UCSD-AML1 (cell line): Measurements from ENCODE around the gene ZAP70.

Source experiments
- DNase-seq: peaks from one replicate; lab custom pipeline; 2025; ENCODE audit not compliant: unreplicated experiment; lab: John Stamatoyannopoulos, UW

ZAP70 gene

GRCh38 chr2:97747716-97748115 lies 34.3 kb downstream of the ZAP70 start:
- no peak for DNase-seq

- DNase-seq = no peak
Measured at GRCh38 chr2:97749581-97749980, 36.2 kb downstream of the ZAP70 start.

GRCh38 chr2:97750017-97750416 lies 36.6 kb downstream of the ZAP70 start:
- DNase-seq = no peak

GRCh38 chr2:97751752-97752151 lies 38.4 kb downstream of the ZAP70 start:
- no peak for DNase-seq

GRCh38 chr2:97752342-97753334 lies 39.3 kb downstream of the ZAP70 start:
- no peak for DNase-seq

DNA sequence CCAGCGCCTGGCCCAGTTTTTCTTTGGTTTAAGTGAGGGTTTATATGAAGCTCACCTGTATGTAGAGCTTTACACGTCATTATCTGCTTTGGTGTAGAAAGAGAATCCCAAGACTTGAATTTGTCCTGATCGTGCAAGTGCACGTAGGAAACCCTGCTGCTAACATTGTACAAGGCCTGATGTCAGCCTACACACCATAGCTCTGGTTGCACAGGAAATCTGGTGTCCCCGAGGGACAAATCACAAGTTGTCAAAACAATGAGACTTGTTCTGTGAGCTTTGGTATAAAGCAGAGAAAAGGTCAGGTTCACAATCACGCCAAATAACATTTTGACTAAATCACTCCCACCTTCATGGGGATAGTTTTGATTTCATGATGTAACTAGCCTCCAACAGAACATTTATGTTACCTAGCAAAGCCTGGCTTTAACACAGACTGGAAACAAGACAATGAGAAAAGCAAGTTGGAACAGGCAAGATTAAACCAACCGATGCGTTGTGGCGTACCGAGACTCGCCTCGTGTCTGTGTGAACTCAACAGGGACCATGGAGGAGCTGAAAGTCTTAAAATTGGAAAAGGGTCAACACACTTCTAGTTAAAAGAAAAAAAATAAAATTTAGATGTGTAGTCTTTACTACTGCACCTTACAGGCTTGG lies 41.4 kb downstream of the ZAP70 start:
- DNase-seq = no peak

- no peak for DNase-seq
Measured at GRCh38 chr2:97755491-97755890, 42.1 kb downstream of the ZAP70 start.

DNA sequence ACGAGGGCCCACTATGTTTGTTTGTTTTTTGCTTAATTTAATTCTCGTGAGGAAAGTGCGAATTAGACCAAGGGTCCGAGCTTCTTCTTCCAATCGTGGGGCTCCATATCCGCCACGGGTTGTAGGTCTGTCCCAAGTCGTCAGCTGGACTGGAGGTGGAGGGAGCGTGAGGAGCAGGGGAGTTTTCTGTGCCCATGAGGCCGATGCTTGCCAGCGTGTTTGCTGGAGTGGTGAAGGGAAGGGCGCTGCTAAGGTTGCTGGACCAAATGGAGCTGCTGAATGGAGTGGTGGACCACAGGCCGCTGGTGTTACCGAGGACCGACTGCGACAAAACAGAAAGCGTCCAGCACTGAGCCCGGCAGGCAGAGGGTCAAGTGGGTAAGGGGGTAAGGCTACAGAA lies 43.7 kb downstream of the ZAP70 start:
- no peak for DNase-seq

DNA sequence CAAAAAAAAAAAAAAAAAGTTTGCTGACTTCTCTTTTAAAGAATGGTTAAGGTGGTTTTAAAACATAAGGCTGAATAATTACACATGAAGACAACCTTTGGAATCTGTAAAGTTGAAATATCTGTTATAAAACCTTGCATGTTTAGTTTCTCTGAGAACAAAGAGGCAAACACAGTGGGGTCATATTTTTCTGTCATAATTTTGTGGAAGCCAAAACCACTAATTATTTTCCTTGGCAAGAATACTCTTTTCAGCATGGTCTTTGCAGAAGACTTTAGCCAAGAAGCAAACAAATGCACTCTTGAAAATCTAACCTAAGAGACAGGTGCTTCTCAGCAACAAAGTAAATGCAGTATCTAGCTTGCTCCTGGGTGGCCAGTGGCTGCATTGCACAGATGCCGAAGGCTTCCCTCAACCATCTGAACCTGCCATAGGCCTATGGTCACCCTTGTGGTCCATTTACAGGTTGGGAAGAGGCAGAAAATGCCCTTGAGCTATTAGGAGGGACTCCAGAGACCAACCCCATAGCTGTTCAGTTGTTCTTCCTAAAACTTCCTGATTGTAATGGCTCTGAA lies 44.8 kb downstream of the ZAP70 start:
- DNase-seq = no peak

DNA sequence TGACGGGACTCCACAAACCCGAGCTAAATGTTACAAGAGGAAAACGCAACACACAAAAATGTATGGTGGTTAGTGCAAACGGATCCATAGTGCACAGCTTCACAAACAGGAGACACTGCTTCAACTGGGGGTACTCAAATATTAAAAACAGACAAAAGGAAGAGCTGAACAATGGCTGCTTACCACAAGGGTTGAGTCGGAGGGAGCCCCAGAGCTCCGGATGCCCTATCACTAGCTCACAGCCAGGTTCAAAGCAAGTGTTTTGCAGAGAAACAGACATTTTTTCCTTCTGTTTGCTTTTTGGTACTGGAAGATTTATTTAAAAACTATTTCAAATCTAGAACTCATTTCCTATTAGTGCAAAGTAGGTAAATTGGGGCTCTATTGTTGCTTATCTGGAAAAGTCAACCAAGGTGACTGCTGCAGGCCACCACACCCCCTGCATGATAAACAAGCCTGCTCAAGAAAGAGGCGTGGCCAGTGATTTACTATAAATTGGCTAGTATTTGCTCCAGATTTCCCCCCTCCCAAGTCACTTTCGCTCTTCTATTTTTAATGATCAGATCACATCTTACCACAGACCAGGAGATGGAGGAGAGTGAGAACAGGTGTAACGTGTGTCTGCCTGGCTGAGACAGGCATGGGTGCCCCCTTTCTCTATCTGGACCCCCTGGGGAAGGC lies 46.5 kb downstream of the ZAP70 start:
- no peak for DNase-seq

GRCh38 chr2:97760480-97761049 lies 47.2 kb downstream of the ZAP70 start:
- no peak for DNase-seq

- DNase-seq = peak; percentile 82
Measured at GRCh38 chr2:97761192-97761591, 47.8 kb downstream of the ZAP70 start.

DNA sequence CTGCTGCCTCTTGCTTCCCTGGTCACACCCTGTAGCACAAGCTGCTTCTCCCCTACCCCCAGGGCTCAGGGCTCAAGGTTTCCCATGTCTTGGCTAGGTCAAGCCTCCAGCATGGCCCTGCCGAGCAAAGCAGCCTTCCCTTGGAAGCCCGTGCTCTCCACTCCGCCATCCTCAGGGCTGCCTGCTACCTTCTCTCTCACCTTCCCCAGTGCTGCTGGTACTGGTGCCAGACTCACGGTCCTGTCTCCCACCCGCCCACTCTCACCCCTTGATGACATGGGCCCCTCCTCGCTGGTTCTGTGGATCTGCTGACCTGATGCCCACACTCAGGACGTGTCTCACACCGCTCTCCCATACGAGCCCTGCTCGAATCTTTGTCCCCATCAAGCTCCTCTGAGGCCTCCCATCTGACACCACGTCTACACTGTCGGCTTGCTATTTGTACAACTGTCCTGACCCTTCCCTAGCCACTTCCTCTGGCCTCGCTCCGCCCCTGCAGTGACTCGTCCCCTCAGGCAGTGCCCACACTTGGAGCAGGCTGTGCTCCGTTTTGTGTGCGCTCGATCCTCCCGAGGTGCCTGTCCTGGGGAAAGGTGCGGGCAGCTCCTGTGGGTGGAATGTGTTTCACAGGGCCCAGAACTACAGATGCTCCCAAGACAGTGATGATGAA lies 49.9 kb downstream of the ZAP70 start:
- no peak for DNase-seq

DNA sequence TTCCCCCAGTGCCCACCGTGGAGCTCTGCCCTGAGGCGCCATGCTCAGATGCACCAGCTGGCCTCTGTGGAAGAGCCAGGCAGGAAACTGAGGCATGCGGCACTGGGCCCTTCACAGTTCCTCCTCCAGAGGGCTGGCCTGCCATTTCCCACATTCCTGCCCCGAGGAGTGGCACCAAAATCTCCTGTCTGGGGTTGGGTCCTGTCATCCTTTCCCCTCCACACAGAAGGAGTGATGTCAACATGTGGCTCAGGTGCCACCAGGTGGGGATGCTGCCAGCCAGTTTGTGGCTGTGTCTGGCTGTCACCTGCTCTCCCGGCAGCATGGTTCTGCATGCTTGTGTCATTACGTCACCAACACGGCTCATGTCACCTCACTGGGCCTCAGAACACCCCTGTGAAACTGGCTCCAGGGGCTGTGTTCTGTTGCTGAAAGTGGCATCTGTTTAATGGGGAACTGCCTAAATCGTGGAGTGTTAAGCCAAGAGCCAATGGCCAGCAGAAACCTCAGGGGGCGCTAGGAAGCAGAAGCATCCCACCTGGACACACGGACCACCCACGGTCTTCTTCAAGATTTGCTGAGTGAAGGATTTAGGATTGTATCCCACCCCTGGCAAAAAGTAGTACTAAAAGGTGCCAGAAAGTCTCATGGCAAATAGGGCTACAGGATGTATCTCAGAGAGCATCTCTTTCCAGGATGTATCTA lies 51.3 kb downstream of the ZAP70 start:
- no peak for DNase-seq

GRCh38 chr2:97765933-97766332 lies 52.6 kb downstream of the ZAP70 start:
- DNase-seq = no peak

DNA sequence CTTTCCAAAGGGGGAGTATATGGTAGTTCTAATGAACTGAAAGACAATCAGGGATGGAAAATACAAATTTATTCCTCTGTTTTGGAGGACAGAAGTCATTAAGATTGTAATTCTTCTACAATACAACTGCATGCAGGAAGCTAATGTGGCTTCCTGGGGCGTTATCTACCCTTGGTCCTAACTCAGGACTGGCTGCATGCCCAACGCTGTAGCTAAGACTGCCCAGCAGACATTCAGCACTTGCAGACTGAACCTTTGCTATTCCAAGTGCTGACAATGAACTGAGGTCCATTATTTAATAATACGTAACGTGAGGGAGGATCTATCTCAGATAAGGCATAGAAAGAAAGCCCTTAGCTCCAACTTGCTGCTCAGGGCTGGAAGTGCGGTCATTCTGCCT lies 53.2 kb downstream of the ZAP70 start:
- no peak for DNase-seq

GRCh38 chr2:97769308-97769707 lies 55.9 kb downstream of the ZAP70 start:
- no peak for DNase-seq

DNA sequence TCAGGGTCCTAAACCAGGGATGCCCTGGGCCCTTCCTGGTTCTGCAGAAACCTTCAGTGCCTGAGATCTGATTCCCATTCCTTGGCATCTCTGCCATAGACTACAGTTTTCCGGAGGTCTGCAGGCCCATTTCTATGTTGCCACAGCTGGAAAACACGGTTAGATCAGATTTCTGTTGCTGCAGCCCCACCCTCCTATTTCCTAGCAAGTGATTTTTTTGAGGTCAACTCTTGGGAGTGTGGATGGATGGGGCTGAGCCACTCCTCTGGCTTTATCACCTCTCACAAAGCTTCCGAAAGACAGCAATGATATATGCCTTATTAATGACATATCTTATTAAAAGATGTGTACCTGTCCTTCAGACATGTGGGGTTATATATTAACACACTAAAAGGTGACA lies 56.3 kb downstream of the ZAP70 start:
- no peak for DNase-seq

GRCh38 chr2:97770445-97770844 lies 57.1 kb downstream of the ZAP70 start:
- DNase-seq = no peak

DNA sequence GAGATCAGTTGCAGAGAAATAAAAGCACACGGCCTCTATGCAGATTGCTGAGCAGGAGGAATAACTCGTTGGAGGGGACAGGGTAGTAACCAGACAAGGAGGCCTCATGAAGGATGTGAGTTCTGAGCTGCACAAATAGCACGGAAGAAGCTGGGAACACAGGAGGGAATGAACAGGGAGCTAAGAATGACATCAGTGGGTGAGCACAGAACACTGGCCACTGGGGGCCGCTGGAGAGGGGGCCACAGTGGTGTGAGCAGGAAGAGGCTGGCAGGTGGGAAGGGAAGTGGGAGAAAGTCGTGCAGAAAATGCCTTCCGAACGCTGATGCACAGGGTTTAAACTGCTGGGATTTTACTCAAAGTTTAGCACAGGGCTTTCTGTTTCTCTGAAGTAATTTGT lies 61.0 kb downstream of the ZAP70 start:
- DNase-seq = peak; percentile 35
